Ovary (tissue), 9 donors: ENCODE measurements around the gene SERPINF2. TPM values are rescaled to one million over a fixed set of nuclear protein-coding genes. Genes with fewer than 3 reads are reported as not detected.
"Not testable (repeated sequence)": the region's sequence is repeated elsewhere in the genome, so short reads cannot be mapped to it uniquely, and the experiment has no call there.

Experiments used
- DNase-seq, 5 donors: peaks; one replicate each; pipeline ENCODE4 v3.0.0-alpha.2; 2019 to 2020
- H3K27ac ChIP-seq, 2 donors: fragments of 200-600 bp; one replicate each; pipeline versions ENCODE4 v1.5.1 to v1.8.0; 2019 to 2022
- H3K27me3 ChIP-seq: fragments of 200-600 bp; one replicate; pipeline ENCODE4 v1.8.0; 2022
- H3K36me3 ChIP-seq: fragments of 200-600 bp; sonication (generic); one replicate; pipeline ENCODE4 v1.5.1; 2019
- H3K4me1 ChIP-seq: one replicate; pipeline ENCODE4 v1.8.1; 2013; ENCODE audit warnings: mild to moderate bottlenecking, moderate library complexity; ENCODE audit not compliant: insufficient read depth
- H3K4me3 ChIP-seq: fragments of 200-600 bp; sonication (generic); one replicate; pipeline ENCODE4 v1.5.1; 2017
- H3K9me3 ChIP-seq, 2 donors: fragments of 200-600 bp in 1 of 2; sonication (generic) in 1 of 2; one replicate each; pipeline versions ENCODE4 v1.5.1 to v1.8.1; 2013 to 2019; ENCODE audit warnings: mild to moderate bottlenecking in 1 of 2, moderate library complexity in 1 of 2
- EP300 ChIP-seq: sonication (generic); formaldehyde crosslinking; IDR thresholded peaks from one replicate; pipeline ENCODE4 v1.6.1; 2017; ENCODE audit warnings: antibody characterized with exemption
- POLR2A ChIP-seq: fragments of 450-650 bp; IDR thresholded peaks from one replicate; pipeline ENCODE4 v1.6.1; 2017; ENCODE audit warnings: antibody characterized with exemption, mild to moderate bottlenecking, moderate library complexity
- WGBS, 3 donors: extraction: QIAGEN DNeasy Blood & Tissue Kit in 1 of 3; methylation state at CpG; one replicate each; pipeline versions ENCODE4 v1.1.5 to v1.1.7; 2013 to 2017; 5-methylcytosine and 5-hydroxymethylcytosine counted together
- intact Hi-C, 4 donors: fragments of 100-400 bp; cut with DNase I; formaldehyde crosslinking; loops; one replicate each; pipeline versions ENCODE4 v1.11.0 to v1.15.1; 2022 to 2023
- polyA plus RNA-seq, 2 donors: library from polyadenylated mRNA; stranded (reverse); fragments of 200-250 nt in 1 of 2; fragments of 350-450 nt in 1 of 2; fragmentation: Illumina TruSeq in 1 of 2; extraction: RNeasy Lipid Tissue Mini Kit (QIAGEN cat#74804) in 1 of 2; gene quantifications; one replicate each; pipeline ENCODE4 v1.2.3, GENCODE V29; 2013 to 2014
- total RNA-seq, 7 donors: library from RNA; depleted of rRNA in 2 of 7; stranded (reverse); fragments of >200 nt in 2 of 7; fragmentation: NEBNext Ultra II Directional in 3 of 7; extraction: Animal tissue kit (Norgen Biotek cat#: 25700) in 3 of 7; gene quantifications; one replicate each; pipeline versions ENCODE4 v1.1.0 to v1.2.4, GENCODE V29; 2016 to 2023
- TF ChIP-seq, protein P1 (sequence below), 3 donors: fragments of 450-650 bp in 2 of 3; fragments of 200-600 bp in 1 of 3; IDR thresholded peaks; one replicate each; pipeline versions ENCODE4 v1.5.1 to v1.8.0; 2016 to 2022; ENCODE audit warnings: antibody characterized with exemption in 3 of 3, mild to moderate bottlenecking in 1 of 3
- donor health status: DM: no; HTN: no; CAD: no; lungs with moderate emphysema.
- donor health status: DM: no; HTN: no; CAD: no.
- donor health status: Bipolar disorder and iron deficiency.
- donor health status: DM: yes; HTN: yes; CAD: no.
- donor health status: DM: no; HTN: no; CAD: no.
- donor health status: DM: yes; HTN: yes; CAD: no.

Gene SERPINF2
- total and polyA plus RNA-seq, 9 donors = 1.7 to 45.2 (median 4.5) TPM

GRCh38 chr17:1720856-1721386 lies 21.8 kb upstream of the SERPINF2 start:
- Histone ChIP-seq H3K36me3 (no peaks in the 10 kb centered on the region), H3K27me3 (no peaks in the 10 kb centered on the region), H3K9me3 (no peaks in the 10 kb centered on the region), H3K27ac (no peak overlapping the region), H3K4me1 (peaks cover 11% of the 10 kb centered on the region), H3K4me3 (no peak overlapping the region)
- WGBS, 3 donors = 34 to 42% (median 39%) methylated on average over 11 of the region's 11 CpGs
- intact Hi-C loops = loop anchor here in 3 of 4 donors (2.0 to 5.0 kb wide), 2 partner anchors 61 to 62 kb away; no protein-coding TSS in a partner anchor
- TF ChIP-seq EP300 (no peak), POLR2A (no peak)
- TF ChIP-seq, protein P1, sequence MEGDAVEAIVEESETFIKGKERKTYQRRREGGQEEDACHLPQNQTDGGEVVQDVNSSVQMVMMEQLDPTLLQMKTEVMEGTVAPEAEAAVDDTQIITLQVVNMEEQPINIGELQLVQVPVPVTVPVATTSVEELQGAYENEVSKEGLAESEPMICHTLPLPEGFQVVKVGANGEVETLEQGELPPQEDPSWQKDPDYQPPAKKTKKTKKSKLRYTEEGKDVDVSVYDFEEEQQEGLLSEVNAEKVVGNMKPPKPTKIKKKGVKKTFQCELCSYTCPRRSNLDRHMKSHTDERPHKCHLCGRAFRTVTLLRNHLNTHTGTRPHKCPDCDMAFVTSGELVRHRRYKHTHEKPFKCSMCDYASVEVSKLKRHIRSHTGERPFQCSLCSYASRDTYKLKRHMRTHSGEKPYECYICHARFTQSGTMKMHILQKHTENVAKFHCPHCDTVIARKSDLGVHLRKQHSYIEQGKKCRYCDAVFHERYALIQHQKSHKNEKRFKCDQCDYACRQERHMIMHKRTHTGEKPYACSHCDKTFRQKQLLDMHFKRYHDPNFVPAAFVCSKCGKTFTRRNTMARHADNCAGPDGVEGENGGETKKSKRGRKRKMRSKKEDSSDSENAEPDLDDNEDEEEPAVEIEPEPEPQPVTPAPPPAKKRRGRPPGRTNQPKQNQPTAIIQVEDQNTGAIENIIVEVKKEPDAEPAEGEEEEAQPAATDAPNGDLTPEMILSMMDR (IDR thresholded peaks at IDR 0.05) = peak; percentile 95 to 96 (median 96)
- DNase-seq = peak; percentile 66 to 79 (median 75)

GRCh38 chr17:1722022-1722421 lies 20.6 kb upstream of the SERPINF2 start:
- not testable (repeated sequence) for DNase-seq, H3K27me3 ChIP-seq, H3K36me3 ChIP-seq, H3K27ac ChIP-seq, H3K4me3 ChIP-seq, H3K9me3 ChIP-seq
- peaks cover 11% of the 10 kb centered on the region for H3K4me1 ChIP-seq
- 91 to 96% (median 95%) methylated on average over 8 of the region's 8 CpGs for WGBS, 3 donors
- intact Hi-C loops = loop anchor here in 1 of 4 donors (5.0 kb wide), 1 partner anchor 60 kb away; no protein-coding TSS in a partner anchor

DNA sequence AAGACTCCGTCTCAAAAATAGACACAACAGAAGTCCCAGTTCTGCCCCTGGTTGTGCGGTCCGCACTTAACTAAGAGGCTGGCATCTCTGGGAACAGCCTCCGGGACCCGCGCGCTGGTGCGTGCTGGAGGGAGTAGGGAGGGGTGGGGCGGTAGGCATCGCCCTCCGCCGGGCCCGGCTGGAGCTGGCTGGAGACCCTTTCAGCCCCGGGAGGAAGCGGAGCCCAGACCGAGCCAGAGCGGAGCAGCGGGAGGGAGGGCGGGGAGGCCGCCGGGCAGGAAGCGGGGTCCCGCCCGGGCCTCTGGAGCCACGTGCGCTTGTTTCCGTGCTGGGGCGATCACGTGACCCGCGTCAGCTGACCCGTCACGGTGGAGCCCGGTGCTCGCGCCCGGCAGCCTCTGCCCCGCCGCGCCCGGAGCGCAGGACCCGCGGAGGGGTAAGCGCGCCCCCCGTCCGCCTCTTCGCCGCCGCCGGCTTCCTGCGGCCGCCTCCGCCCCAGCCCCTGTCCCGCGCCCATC lies 18.3 kb upstream of the SERPINF2 start, which contains the start of gene WDR81:
Gene WDR81, plus strand, starts transcription at position 354 of the 518 bp plus-strand sequence. CDS start 256 bp downstream, outside the sequence.
- intact Hi-C loops = loop anchor here in 1 of 4 donors (5.0 kb wide), 1 partner anchor 58 kb away; no protein-coding TSS in a partner anchor
- Histone ChIP-seq H3K36me3 (no peaks in the 10 kb centered on the region), H3K27me3 (no peaks in the 10 kb centered on the region), H3K4me1 (peaks cover 10% of the 10 kb centered on the region), H3K4me3 (peak within 1 kb of the TSS; percentile 59), H3K27ac (peak within 1 kb of the TSS; percentile 37 to 80), H3K9me3 (no peaks in the 10 kb centered on the region)
- DNase-seq = peak; percentile 90 to 95 (median 93)
- no peak for TF ChIP-seq EP300
- TF ChIP-seq POLR2A = peak; percentile 25
- 0 to 2% (median 1%) methylated on average over 39 to 57 of the region's 57 CpGs for WGBS, 3 donors

DNA sequence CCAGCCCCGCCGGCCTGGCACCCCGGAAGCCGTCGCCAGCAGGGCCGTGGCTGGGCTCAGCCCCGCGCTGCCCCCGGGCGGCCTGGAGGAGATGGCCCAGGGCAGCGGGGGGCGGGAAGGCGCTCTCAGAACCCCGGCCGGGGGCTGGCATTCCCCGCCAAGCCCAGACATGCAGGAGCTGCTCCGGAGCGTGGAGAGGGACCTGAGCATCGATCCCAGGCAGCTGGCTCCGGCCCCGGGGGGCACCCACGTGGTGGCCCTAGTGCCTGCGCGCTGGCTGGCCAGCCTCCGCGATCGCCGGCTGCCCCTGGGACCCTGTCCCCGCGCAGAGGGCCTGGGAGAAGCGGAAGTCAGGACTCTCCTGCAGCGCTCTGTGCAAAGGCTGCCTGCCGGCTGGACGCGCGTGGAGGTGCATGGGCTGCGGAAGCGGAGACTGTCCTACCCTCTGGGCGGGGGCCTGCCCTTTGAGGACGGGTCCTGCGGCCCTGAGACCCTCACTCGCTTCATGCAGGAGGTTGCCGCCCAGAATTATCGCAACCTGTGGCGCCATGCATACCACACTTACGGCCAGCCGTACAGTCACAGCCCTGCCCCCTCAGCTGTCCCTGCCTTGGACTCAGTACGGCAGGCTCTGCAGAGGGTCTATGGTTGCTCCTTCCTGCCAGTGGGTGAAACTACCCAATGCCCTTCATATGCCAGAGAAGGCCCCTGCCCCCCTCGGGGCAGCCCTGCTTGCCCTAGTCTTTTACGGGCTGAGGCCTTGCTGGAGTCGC lies 17.6 kb upstream of the SERPINF2 start:
- peak overlapping the region; percentile 37 to 80 for H3K27ac ChIP-seq
- peaks cover 13% of the 10 kb centered on the region for H3K4me1 ChIP-seq
- no peaks in the 10 kb centered on the region for H3K27me3 ChIP-seq
- no peaks in the 10 kb centered on the region for H3K9me3 ChIP-seq
- peak overlapping the region; percentile 59 for H3K4me3 ChIP-seq
- 17 to 38% (median 20%) methylated on average over 27 to 51 of the region's 51 CpGs for WGBS, 3 donors
- TF ChIP-seq EP300 (no peak), POLR2A (no peak)
- TF ChIP-seq, protein P1 (IDR thresholded peaks at IDR 0.05) = no peak
- H3K36me3 ChIP-seq = no peaks in the 10 kb centered on the region
- intact Hi-C loops = loop anchor here in 3 of 4 donors (5.0 kb wide), 2 partner anchors 37 to 57 kb away; partner anchors contain the start of gene SERPINF1 (in 2 of the 3)
- peak in 2 of 5 donors; percentile 30 to 51 for DNase-seq
